Right cardiac atrium (tissue), 5 donors: ENCODE measurements around the gene PDCD1LG2. TPM values are rescaled to one million over a fixed set of nuclear protein-coding genes. Genes with fewer than 3 reads are reported as not detected.
"Not testable (repeated sequence)": the region's sequence is repeated elsewhere in the genome, so short reads cannot be mapped to it uniquely, and the experiment has no call there.

Experiments
- ATAC-seq, 2 donors: fragments of 200-7000 bp; cut with Tn5 transposase; one replicate each; pipeline versions ENCODE4 v1.8.0 to v1.9.1; 2020; ENCODE audit warnings: moderate library complexity in 2 of 2, mild to moderate bottlenecking in 1 of 2
- DNase-seq, 3 donors: peaks; one replicate each; pipeline ENCODE4 v3.0.0-alpha.2; 2020
- H3K27ac ChIP-seq: one replicate; pipeline ENCODE4 v1.5.1; 2013; ENCODE audit warnings: mild to moderate bottlenecking, low read length, control low read depth, moderate library complexity
- H3K27me3 ChIP-seq: one replicate; pipeline ENCODE4 v1.6.1; 2013; ENCODE audit not compliant: control insufficient read depth, insufficient read depth
- H3K4me1 ChIP-seq: one replicate; pipeline ENCODE4 v1.6.1; 2013; ENCODE audit warnings: low read length; ENCODE audit not compliant: control insufficient read depth, insufficient read depth
- H3K4me3 ChIP-seq: one replicate; pipeline ENCODE4 v1.5.1; 2013; ENCODE audit warnings: low read length, control low read depth
- H3K9me3 ChIP-seq: one replicate; pipeline ENCODE4 v1.6.1; 2013; ENCODE audit warnings: low read length; ENCODE audit not compliant: control insufficient read depth
- WGBS: extraction: QIAGEN DNeasy Blood & Tissue Kit; methylation state at CpG from one replicate; pipeline ENCODE4 v1.1.7; 2013; 5-methylcytosine and 5-hydroxymethylcytosine counted together
- intact Hi-C, 4 donors: fragments of 100-400 bp; cut with DNase I; formaldehyde crosslinking; loops; one replicate each; pipeline versions ENCODE4 v1.11.0 to v1.14.0; 2022 to 2023
- polyA plus RNA-seq: library from polyadenylated mRNA; stranded (reverse); fragments of 200-250 nt; gene quantifications from one replicate; pipeline ENCODE4 v1.2.3, GENCODE V29; 2013
- total RNA-seq, 4 donors: library from RNA; stranded (reverse); fragmentation: NEBNext Ultra II Directional; extraction: Animal tissue kit (Norgen Biotek cat#: 25700); gene quantifications; one replicate each; pipeline ENCODE4 v1.2.1, GENCODE V29; 2021
- donor health status: healthy with polysubstance abuse.
- donor health status: DM: no; HTN: yes; CAD: no.
- donor health status: DM: no; HTN: no; CAD: no.
- donor health status: DM: no; HTN: yes; CAD: no; lungs with severe emphysema.
- donor health status: DM: yes; HTN: yes; CAD: no.

The PDCD1LG2 gene
- total and polyA plus RNA-seq, 5 donors = 1.8 to 3.3 (median 2.4) TPM

DNA sequence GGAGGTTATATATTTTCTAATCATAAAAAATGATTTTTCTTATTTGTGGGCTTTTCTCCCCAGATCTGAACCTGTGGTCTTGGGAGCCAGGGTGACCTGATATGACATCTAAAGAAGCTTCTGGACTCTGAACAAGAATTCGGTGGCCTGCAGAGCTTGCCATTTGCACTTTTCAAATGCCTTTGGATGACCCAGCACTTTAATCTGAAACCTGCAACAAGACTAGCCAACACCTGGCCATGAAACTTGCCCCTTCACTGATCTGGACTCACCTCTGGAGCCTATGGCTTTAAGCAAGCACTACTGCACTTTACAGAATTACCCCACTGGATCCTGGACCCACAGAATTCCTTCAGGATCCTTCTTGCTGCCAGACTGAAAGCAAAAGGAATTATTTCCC is 59.6 kb downstream of the PDCD1LG2 start:
- Histone ChIP-seq H3K27me3 (no peaks in the 10 kb centered on the region), H3K4me1 (peaks cover 2% of the 10 kb centered on the region), H3K9me3 (no peaks in the 10 kb centered on the region), H3K27ac (no peak overlapping the region), H3K4me3 (no peak overlapping the region)
- WGBS = 77% methylated on average over 1 of the region's 1 CpG
- intact Hi-C loops = no loop called here
- no peak for ATAC-seq
- DNase-seq = no peak

- ATAC-seq = no peak
- Histone ChIP-seq H3K27me3 (no peaks in the 10 kb centered on the region), H3K4me3 (no peak overlapping the region), H3K4me1 (no peaks in the 10 kb centered on the region), H3K27ac (no peak overlapping the region), H3K9me3 (no peaks in the 10 kb centered on the region)
- intact Hi-C loops = no loop called here
- DNase-seq = no peak
- 93% methylated on average over 1 of the region's 1 CpG for WGBS
Measured at GRCh38 chr9:5571629-5572232, 61.4 kb downstream of the PDCD1LG2 start.

DNA sequence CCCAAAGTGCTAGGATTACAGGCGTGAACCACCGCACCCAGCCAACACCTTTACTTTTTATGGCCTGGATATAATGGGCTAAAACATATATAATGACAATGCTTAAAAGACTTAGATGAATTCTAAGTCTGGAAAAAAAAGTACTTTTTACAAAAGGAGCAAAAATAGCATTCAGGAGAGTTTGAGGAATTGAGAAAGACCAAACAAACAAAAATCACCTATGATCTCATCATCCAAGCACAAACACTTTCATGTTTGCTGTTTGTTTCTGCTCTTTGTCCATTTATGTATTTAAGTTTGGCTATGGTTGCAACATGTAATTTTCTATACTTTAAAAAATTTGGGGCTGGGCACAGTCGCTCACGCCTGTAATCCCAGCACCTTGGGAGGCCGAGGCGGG is 63.8 kb downstream of the PDCD1LG2 start:
- Histone ChIP-seq H3K9me3 (no peaks in the 10 kb centered on the region), H3K4me3 (no peak overlapping the region), H3K27me3 (no peaks in the 10 kb centered on the region), H3K27ac (no peak overlapping the region), H3K4me1 (peaks cover 4% of the 10 kb centered on the region)
- DNase-seq (no peak), ATAC-seq (no peak)
- 98% methylated on average over 6 of the region's 6 CpGs for WGBS
- intact Hi-C loops = no loop called here

DNA sequence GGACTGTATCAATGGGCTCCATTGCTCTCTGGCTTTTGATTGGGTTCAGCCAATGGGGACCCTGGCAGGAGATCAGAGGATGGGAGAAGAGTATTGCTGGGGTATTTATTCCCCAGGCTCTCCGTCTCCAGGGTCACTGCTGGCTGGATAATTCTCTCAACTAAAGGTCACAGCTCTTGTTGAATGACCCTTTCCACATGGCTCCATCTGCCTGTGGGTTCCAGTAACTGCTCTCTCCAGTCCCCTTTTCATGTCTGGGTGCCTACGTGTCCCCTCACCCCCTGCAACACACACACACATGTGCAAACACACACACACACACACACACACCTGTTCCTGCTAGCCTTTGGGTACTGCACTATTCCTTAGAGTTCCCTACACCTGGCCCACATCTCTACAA is 64.7 kb downstream of the PDCD1LG2 start:
- WGBS = 77% methylated on average over 2 of the region's 2 CpGs
- peak in 1 of 2 donors; percentile 20 for ATAC-seq

GRCh38 chr9:5577225-5577624 is 66.9 kb downstream of the PDCD1LG2 start:
- WGBS = 61% methylated on average over 2 of the region's 2 CpGs
- Histone ChIP-seq H3K4me1 (peaks cover 4% of the 10 kb centered on the region), H3K27ac (no peak overlapping the region), H3K9me3 (no peaks in the 10 kb centered on the region), H3K27me3 (no peaks in the 10 kb centered on the region), H3K4me3 (no peak overlapping the region)
- ATAC-seq (peak in 1 of 2 donors; percentile 55), DNase-seq (peak in 1 of 3 donors; percentile 64)
- intact Hi-C loops = no loop called here

More for the DNA sequence above, 64.7 kb downstream of the PDCD1LG2 start:
- H3K27ac ChIP-seq = no peak overlapping the region
- DNase-seq = no peak
- intact Hi-C loops = no loop called here
- no peak overlapping the region for H3K4me3 ChIP-seq
- H3K27me3 ChIP-seq = no peaks in the 10 kb centered on the region
- H3K4me1 ChIP-seq = peaks cover 4% of the 10 kb centered on the region
- H3K9me3 ChIP-seq = no peaks in the 10 kb centered on the region

DNA sequence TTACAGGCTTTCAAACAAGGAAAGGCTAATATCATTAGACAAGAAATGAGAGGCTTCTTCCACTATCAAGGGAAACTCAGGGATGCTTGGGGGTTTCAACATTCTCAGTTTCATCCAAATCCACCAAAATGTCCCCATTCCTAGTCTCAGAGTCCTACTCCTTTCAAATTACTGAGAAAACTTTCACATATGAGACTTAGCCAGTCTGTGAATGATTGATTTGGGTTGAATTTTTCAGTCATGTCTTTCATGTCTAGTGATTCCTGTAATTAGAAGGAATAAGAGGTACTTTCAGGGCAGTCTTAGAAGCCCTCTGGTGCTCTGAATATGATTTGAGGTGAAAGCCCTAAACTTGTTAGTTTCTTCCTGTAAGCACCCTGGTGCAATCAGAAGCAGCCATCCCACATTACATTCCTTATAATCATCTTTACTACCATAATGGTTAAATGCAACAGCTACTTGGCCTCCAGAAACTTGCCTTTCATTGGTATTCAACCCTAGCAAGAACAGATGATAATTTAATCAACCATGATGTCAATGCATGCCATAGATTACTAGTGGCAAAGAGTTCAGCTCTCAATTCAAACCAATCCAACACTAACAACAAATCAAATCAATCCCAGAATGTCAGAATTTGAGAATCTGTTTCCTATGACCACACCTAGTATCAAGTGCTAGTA is 67.8 kb downstream of the PDCD1LG2 start:
- H3K27me3 ChIP-seq = no peaks in the 10 kb centered on the region
- H3K9me3 ChIP-seq = no peaks in the 10 kb centered on the region
- ATAC-seq (no peak), DNase-seq (no peak)
- H3K27ac ChIP-seq = no peak overlapping the region
- H3K4me1 ChIP-seq = peaks cover 4% of the 10 kb centered on the region
- no peak overlapping the region for H3K4me3 ChIP-seq
- intact Hi-C loops = no loop called here

DNA sequence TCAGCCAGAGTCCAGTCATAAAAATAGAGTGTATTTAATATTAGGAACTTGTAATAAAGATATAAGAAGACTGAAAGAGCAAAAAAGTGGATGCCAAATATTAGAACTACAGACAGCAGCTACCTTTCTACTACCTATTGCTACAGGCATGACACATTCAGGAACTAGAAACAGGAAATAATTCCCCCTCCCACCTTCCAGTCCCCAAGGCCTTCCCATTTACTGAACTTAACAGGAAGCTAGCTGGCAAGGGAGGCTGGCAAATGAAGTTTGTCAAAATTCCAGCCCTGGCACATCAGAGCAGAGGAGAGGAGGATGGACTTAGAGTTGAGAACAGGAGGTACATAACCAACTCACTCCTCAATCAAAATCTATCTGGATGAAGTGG is 68.4 kb downstream of the PDCD1LG2 start:
- Histone ChIP-seq H3K4me3 (no peak overlapping the region), H3K27me3 (no peaks in the 10 kb centered on the region), H3K4me1 (peaks cover 4% of the 10 kb centered on the region), H3K27ac (no peak overlapping the region), H3K9me3 (no peaks in the 10 kb centered on the region)
- peak in 1 of 2 donors; percentile 15 for ATAC-seq
- DNase-seq = no peak
- intact Hi-C loops = no loop called here

DNA sequence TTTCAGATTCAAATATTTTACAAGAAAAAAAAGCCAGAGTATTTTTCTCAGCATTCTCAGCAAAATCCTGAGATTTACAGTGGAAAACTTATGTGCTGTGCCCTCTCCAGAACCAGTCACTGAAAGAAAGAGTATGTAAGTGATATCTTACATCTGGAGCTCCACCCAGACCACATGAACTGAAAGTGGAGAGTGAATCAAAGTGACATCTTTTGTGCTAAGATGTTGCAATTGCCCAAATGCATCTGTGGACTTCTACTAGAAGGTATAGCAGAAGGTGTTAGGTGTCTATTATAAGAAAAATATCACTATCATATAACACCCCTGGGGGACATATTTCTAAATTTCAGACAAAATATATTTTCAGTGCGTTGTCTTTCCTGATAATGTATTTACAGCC is 69.5 kb downstream of the PDCD1LG2 start:
- 88% methylated on average over 1 of the region's 1 CpG for WGBS
- Histone ChIP-seq H3K9me3 (no peaks in the 10 kb centered on the region), H3K27ac (no peak overlapping the region), H3K4me1 (peaks cover 4% of the 10 kb centered on the region), H3K4me3 (no peak overlapping the region), H3K27me3 (no peaks in the 10 kb centered on the region)
- no peak for ATAC-seq
- no peak for DNase-seq
- intact Hi-C loops = loop anchor here in 1 of 4 donors (10.0 kb wide), 1 partner anchor 75 kb away; no protein-coding TSS in a partner anchor

DNA sequence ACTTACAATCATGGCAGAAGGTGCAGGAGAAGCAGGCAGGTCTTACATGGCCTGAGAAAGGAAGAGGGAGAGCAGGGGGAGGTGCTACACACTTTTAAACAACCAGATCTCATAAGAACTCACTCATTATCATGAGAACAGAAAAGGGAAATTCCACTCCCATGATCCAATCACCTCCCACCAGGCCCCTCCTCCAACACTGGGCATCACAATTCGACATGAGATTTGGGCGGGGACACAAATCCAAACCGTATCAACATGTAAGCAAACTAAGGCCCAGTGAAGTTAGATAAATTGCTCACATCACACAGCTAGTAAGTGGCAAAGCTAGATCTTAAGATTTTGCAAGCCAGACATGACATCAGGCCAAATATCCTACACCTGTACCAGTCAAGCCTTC is 70.3 kb downstream of the PDCD1LG2 start:
- intact Hi-C loops = loop anchor here in 1 of 4 donors (10.0 kb wide), 1 partner anchor 76 kb away; no protein-coding TSS in a partner anchor
- WGBS = 88% methylated on average over 3 of the region's 3 CpGs
- H3K4me3 ChIP-seq = no peak overlapping the region
- H3K9me3 ChIP-seq = no peaks in the 10 kb centered on the region
- H3K27me3 ChIP-seq = no peaks in the 10 kb centered on the region
- H3K4me1 ChIP-seq = peaks cover 4% of the 10 kb centered on the region
- no peak overlapping the region for H3K27ac ChIP-seq
- DNase-seq = no peak
- ATAC-seq = no peak

DNA sequence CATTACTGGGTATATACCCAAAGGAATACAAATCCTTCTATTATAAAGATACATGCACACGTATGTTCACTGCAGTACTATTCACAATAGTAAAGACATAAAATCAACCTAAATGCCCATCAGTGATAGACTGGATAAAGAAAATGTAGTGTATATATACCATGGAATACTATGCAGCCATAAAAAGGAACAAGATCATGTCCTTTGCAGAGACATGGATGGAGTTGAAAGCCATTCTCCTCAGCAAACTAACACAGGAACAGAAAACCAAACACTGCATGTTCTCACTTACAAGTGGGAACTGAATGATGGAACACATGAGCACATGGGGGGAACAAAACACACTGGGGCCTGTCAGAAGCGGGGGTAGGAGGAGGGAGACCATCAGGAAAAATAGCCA is 71.4 kb downstream of the PDCD1LG2 start:
- not testable (repeated sequence) for H3K4me3 ChIP-seq, ATAC-seq, H3K4me1 ChIP-seq, H3K27me3 ChIP-seq, H3K27ac ChIP-seq, H3K9me3 ChIP-seq, DNase-seq
- intact Hi-C loops = loop anchor here in 1 of 4 donors (10.0 kb wide), 1 partner anchor 77 kb away; no protein-coding TSS in a partner anchor
- WGBS = 96% methylated on average over 2 of the region's 2 CpGs

GRCh38 chr9:5582835-5583195 is 72.5 kb downstream of the PDCD1LG2 start:
- peaks cover 4% of the 10 kb centered on the region for H3K4me1 ChIP-seq
- H3K4me3 ChIP-seq = no peak overlapping the region
- no peak overlapping the region for H3K27ac ChIP-seq
- ATAC-seq (peak; percentile 80 to 84), DNase-seq (peak in 2 of 3 donors; percentile 43 to 81)
- H3K9me3 ChIP-seq = no peaks in the 10 kb centered on the region
- H3K27me3 ChIP-seq = no peaks in the 10 kb centered on the region
- 20% methylated on average over 2 of the region's 2 CpGs for WGBS
- intact Hi-C loops = loop anchor here in 1 of 4 donors (10.0 kb wide), 1 partner anchor 78 kb away; no protein-coding TSS in a partner anchor
